ENCODE measurements around the gene STK40.

GRCh38 chr1:36372617-36373016 is 13.1 kb downstream of the STK40 start:
- TF ChIP-seq, protein P1, sequence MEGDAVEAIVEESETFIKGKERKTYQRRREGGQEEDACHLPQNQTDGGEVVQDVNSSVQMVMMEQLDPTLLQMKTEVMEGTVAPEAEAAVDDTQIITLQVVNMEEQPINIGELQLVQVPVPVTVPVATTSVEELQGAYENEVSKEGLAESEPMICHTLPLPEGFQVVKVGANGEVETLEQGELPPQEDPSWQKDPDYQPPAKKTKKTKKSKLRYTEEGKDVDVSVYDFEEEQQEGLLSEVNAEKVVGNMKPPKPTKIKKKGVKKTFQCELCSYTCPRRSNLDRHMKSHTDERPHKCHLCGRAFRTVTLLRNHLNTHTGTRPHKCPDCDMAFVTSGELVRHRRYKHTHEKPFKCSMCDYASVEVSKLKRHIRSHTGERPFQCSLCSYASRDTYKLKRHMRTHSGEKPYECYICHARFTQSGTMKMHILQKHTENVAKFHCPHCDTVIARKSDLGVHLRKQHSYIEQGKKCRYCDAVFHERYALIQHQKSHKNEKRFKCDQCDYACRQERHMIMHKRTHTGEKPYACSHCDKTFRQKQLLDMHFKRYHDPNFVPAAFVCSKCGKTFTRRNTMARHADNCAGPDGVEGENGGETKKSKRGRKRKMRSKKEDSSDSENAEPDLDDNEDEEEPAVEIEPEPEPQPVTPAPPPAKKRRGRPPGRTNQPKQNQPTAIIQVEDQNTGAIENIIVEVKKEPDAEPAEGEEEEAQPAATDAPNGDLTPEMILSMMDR (conservative IDR thresholded peaks at IDR 0.05; ENCODE audit: low read depth, low read length): no peak
- no peak for TF ChIP-seq EZH2 (IDR thresholded peaks at IDR 0.05; ENCODE audit: low read length, unreplicated experiment)

Measured in PC-3 (cell line).